GM18873 (cell line): ENCODE measurements around the gene ENGASE.
"Not testable (repeated sequence)": the region's sequence is repeated elsewhere in the genome, so short reads cannot be mapped to it uniquely, and the experiment has no call there.

Source experiments
- ATAC-seq: cut with Tn5 transposase; IDR thresholded peaks from one replicate; pipeline ENCODE4 v1.9.1; 2021; ENCODE audit warnings: mild to moderate bottlenecking, moderate library complexity, moderate number of reproducible peaks; ENCODE audit not compliant: unreplicated experiment, low FRiP score

The ENGASE gene

GRCh38 chr17:79052131-79052530 is 22.5 kb upstream of the ENGASE start:
- no peak for ATAC-seq

- ATAC-seq, result no peak
Measured at GRCh38 chr17:79053251-79053925, 21.2 kb upstream of the ENGASE start.

GRCh38 chr17:79054200-79054960 is 20.2 kb upstream of the ENGASE start:
- ATAC-seq, result no peak

- no peak for ATAC-seq
Measured at GRCh38 chr17:79055197-79055596, 19.4 kb upstream of the ENGASE start.

GRCh38 chr17:79057737-79058385 is 16.8 kb upstream of the ENGASE start:
- ATAC-seq, result no peak

GRCh38 chr17:79062691-79063090 is 11.9 kb upstream of the ENGASE start:
- ATAC-seq, result no peak

- ATAC-seq, result no peak
Measured at GRCh38 chr17:79064026-79064425, 10.6 kb upstream of the ENGASE start.

GRCh38 chr17:79065105-79065670 is 9.4 kb upstream of the ENGASE start:
- no peak for ATAC-seq

GRCh38 chr17:79066963-79067362 is 7.7 kb upstream of the ENGASE start:
- ATAC-seq, result no peak

- ATAC-seq, result no peak
Measured at GRCh38 chr17:79070266-79070880, 4.3 kb upstream of the ENGASE start.

GRCh38 chr17:79071161-79071740 is 3.4 kb upstream of the ENGASE start:
- ATAC-seq, result no peak

- no peak for ATAC-seq
Measured at GRCh38 chr17:79072544-79072943, 2.1 kb upstream of the ENGASE start.

GRCh38 chr17:79073016-79073705 is 1.5 kb upstream of the ENGASE start:
- ATAC-seq, result no peak

GRCh38 chr17:79073706-79074088 is 927 bp upstream of the ENGASE start:
- ATAC-seq, result no peak

GRCh38 chr17:79074121-79074648 is 439 bp upstream of the ENGASE start:
- not testable (repeated sequence) for ATAC-seq

- peak; percentile 17 for ATAC-seq
Measured at GRCh38 chr17:79075446-79075750, 774 bp downstream of the ENGASE start.

GRCh38 chr17:79075861-79076406 is 1.3 kb downstream of the ENGASE start:
- no peak for ATAC-seq

GRCh38 chr17:79077587-79077986 is 3.0 kb downstream of the ENGASE start:
- no peak for ATAC-seq

GRCh38 chr17:79078476-79079190 is 4.0 kb downstream of the ENGASE start:
- no peak for ATAC-seq
